ENCODE data around the gene ARID3B.
"Not testable (repeated sequence)": the region's sequence is repeated elsewhere in the genome, so short reads cannot be mapped to it uniquely, and the experiment has no call there.

ARID3B gene

GRCh38 chr15:74539521-74539920 is 1.5 kb upstream of the ARID3B start:
- not testable (repeated sequence) for DNase-seq

- no peak for DNase-seq
Observed at GRCh38 chr15:74540161-74540760, 759 bp upstream of the ARID3B start.

- peak; percentile 61 for DNase-seq
Observed at GRCh38 chr15:74541494-74542165, 610 bp downstream of the ARID3B start.

- no peak for DNase-seq
Observed at GRCh38 chr15:74542166-74543042, 1.4 kb downstream of the ARID3B start.

- no peak for DNase-seq
Observed at GRCh38 chr15:74543043-74543422, 2.0 kb downstream of the ARID3B start.

- DNase-seq, result peak; percentile 38
Observed at GRCh38 chr15:74543583-74543982, 2.6 kb downstream of the ARID3B start.

- no peak for DNase-seq
Observed at GRCh38 chr15:74545086-74545485, 4.1 kb downstream of the ARID3B start.

- DNase-seq, result peak; percentile 94
Observed at GRCh38 chr15:74545776-74546656, 5.0 kb downstream of the ARID3B start.

- DNase-seq, result no peak
Observed at GRCh38 chr15:74547616-74548015, 6.6 kb downstream of the ARID3B start.

- DNase-seq, result no peak
Observed at GRCh38 chr15:74548241-74548640, 7.2 kb downstream of the ARID3B start.

- no peak for DNase-seq
Observed at GRCh38 chr15:74549816-74550215, 8.8 kb downstream of the ARID3B start.

GRCh38 chr15:74551714-74552113 is 10.7 kb downstream of the ARID3B start:
- no peak for DNase-seq

- DNase-seq, result no peak
Observed at GRCh38 chr15:74552773-74553441, 11.9 kb downstream of the ARID3B start.

- no peak for DNase-seq
Observed at GRCh38 chr15:74555192-74555591, 14.2 kb downstream of the ARID3B start.

- no peak for DNase-seq
Observed at GRCh38 chr15:74558706-74559105, 17.7 kb downstream of the ARID3B start.

GRCh38 chr15:74563442-74563841 is 22.4 kb downstream of the ARID3B start:
- no peak for DNase-seq

- DNase-seq, result no peak
Observed at GRCh38 chr15:74564182-74564581, 23.2 kb downstream of the ARID3B start.

GRCh38 chr15:74565381-74566085 is 24.5 kb downstream of the ARID3B start:
- no peak for DNase-seq

- DNase-seq, result no peak
Observed at GRCh38 chr15:74568594-74568993, 27.6 kb downstream of the ARID3B start.

- DNase-seq, result no peak
Observed at GRCh38 chr15:74569731-74570070, 28.7 kb downstream of the ARID3B start.

- DNase-seq, result no peak
Observed at GRCh38 chr15:74571191-74571590, 30.2 kb downstream of the ARID3B start.

- no peak for DNase-seq
Observed at GRCh38 chr15:74573987-74574386, 33.0 kb downstream of the ARID3B start.

All from stimulated activated CD4-positive, alpha-beta T cell treated with anti-CD3 and anti-CD28 coated beads, Interleukin-4, amount 100 ng/mL, for 1 hour (primary cell).